Embryonic facial prominence (tissue), 1 donor: Measurements from ENCODE around the gene TLL2.
"Not testable (repeated sequence)": the region's sequence is repeated elsewhere in the genome, so short reads cannot be mapped to it uniquely, and the experiment has no call there.

ENCODE experiments used
- DNase-seq: peaks from one replicate; pipeline ENCODE4 v3.0.0-alpha.2; 2016; ENCODE audit errors: extremely low spot score

The TLL2 gene

DNA sequence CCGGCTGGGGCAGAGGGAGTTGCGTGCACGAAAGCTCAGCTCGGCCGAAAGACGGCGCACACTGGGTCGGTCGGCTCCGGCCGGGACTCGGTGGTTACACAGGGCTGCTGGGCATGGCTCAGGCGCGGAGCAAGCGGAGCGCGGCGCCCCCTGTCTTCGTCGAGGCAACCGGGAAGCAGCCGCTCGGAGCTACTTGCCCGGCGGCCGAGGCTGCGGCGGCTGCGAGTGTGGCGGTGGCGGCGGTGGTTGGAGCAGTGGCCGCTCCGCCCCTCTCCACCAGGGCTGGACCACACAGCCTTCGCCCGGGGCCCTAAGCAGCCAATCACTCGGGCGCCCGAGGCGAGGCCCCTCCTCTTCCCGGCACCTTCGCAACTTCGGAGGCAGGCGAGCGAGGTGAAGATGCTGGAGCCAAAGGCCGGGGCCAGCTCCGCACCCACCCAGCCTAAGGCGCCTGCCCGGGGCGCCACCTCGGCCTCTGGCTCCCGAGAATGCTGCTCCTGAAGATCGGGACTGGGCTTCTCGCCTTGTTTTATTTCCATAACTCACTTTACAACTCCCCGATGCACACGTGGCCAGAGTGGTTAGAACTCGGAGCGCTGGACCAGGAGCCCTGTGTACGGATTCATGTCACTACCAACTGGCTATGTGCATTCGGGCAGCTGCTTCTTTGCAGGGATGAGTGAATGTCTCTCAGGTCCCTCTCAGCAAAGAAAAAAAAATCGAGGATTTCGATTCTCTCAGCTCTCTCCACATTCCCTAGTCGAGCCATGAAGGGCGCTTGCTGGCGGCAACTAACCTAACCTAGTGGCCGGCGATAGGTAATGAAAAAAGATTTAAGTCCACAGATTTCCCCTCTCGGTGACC lies at the start of gene TLL2:
TSS of gene TLL2 (minus strand) at position 229 of the 864 bp plus-strand sequence. CDS start 241 bp downstream, outside the sequence.
- peak; percentile 25 for DNase-seq

DNA sequence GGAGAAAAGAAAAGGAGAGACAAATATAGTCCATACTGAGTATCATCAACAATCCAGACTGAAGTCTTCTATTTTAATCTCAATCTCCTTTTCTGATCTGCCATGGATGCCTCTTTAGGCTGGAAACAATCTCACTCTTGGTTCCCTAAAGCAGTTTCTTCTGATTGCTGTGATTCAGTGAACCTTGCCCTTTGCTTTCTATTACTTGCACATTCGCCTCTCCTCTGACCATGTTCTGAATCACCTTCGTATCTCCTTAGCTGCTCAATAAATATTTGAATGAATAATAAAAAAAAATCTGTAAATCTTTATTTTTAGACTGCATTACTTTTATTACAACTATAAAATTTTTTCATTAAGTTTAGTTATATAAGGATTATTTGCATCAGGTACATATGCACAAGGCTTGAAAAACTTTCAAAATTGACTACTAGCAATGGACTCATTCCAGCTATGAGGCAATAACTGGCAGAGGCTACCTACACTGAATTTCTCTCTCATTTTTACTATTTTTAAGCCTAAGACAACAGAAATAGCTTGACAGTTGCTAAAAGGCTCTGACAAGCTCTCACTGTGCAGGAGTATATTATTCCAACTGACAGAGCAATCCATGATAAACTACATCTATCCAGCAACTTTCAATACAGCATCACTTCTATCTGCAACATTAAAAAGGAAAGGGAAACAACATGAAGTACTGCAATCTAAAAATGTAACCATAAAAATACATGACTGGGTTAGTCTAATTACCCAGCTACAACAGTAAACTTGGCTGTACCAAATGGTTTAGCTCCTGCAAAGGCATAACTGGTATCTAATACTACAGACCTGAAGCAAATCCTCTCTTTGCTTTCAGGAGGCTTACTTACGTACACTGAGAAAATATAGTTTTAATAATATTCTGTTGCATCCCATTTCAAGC lies 47.5 kb upstream of the TLL2 start:
- no peak for DNase-seq

DNA sequence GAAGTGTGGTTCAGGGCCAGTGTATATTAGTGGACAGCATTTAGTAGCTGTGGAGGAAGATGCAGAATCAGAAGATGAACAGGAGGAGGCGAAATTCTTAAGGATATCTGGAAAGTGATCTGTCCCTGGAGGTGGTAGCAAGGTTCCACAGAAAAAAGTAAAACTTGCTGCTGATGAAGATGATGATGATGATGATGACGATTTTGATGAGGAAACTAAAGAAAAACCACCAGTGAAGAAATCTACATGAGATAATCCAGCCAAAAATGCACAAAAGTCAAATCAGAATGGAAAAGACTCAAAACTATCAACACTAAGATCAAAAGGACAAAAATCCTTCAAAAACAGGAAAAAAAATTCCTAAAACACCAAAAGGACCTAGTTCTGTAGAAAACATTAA lies 46.8 kb upstream of the TLL2 start:
- DNase-seq = no peak

DNA sequence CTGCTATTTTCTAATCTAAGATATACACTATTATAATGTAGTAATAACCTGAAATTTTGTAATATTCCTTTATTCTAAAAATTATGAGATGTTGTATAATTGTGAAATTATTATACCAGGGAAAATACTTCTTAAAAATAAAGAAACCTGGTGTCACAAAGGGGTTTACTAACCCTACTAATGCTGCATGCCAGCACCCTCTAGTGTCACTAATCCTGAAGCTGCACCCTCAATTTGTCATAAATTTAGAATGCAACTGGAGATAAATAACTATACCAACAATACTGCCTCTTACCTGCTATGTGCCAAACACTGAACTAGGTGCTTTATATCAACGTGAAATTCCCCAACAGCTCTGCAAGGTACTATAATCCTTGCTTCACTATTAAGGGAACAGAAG lies 42.3 kb upstream of the TLL2 start:
- DNase-seq = no peak

DNA sequence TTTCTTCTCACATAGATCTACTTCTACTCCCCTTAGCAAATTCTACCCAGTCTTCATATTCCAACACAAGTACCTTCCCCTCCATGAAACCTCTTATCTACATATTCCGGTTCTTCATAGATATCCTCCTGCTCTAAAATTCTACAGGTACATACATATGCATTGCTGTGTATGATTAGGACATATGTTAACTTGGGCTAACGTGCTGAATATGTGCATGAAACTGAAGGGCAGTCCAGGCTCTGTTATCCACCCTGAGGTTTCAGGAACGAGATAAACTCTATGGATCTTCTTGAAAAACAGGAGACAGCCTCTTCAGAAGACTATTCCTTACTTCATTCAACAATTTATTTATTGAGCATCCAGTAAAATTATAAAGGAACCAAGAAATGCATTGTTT lies 41.6 kb upstream of the TLL2 start:
- no peak for DNase-seq

DNA sequence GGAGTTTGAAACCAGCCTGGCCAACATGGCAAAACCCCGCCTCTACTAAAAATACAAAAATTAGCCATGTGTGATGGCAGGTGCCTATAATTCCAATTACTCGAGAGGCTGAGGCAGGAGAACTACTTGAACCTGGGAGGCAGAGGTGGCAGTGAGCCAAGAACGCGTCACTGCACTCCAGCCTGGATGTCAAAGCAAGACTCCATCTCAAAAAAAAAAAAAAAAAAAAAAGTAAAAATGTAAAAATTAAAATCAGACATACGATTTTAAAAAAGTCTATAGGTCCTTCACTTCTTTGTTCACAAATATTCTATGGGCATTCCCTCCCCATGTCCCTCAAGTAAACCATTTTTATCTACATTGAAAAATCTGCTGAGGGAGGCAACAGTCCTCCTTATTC lies 34.9 kb upstream of the TLL2 start:
- DNase-seq = no peak

DNA sequence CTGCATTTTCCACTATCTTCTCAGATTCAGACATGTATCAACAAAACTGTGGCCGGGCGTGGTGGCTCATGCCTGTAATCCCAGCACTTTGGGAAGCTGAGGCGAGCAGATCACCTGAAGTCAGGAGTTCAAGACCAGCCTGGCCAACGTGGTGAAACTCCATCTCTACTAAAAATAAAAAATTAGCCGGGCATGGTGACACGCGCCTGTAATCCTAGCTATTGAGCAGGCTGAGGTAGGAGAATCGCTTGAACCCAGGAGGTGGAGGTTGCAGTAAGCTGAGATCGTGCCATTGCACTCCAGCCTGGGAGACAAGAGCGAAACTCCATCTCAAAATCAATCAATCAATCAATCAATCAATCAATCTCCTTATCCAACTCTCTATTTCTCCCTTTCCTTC lies 31.8 kb upstream of the TLL2 start:
- not testable (repeated sequence) for DNase-seq

DNA sequence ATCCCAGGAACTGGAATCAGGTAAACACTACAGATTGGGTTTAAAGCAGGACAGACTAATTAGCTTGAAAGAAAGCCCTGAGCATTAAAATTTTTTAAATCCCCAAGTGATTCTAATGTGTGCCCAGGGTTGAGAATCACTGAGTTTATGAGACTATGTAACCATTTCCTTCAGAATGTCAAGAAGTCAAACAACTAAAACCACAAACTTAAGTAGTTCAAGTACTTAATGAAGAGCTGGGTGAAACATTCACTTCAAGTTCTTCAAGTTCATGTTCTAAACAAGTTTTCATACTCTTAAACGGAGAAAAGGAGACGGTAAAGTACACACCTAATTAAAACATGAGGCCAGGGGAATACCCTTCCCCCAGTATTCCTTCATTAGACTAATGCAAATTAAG lies 28.2 kb upstream of the TLL2 start:
- no peak for DNase-seq

DNA sequence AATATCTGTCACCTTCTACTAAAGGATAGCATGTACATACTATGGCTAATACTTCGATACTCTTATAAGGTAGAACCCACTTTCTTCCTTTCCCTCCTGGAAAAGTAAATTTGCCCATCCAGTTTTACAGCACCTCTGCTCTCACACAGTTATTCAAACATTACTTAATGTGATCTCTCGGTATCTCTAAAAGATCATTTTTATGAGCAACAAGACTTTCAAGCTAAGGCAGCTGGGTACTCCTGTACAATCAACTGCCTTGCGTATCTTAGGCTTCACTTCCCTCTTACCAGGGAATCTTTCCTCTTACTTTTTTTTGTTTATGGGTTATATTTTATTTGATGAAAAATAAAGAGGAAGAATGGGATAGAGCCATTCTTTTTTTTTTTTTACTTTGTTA lies 26.5 kb upstream of the TLL2 start:
- no peak for DNase-seq

DNA sequence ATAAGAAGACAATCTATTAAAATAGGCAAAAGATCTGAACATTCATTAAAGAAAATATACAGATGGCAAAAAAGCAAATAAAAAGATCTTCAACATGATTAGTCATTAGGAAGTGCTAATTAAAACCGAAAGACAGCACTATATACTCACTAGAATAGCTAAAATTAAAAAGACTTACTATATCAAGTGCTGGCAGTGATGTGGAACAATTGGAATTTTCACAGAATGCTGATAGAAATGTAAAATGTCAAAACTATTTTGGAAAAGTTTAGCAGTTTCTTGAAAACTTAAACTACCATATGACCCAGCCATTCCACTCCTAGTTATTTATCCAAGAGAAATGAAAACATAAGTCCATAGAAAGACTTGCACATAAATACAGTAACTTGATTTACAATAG lies 25.0 kb upstream of the TLL2 start:
- DNase-seq = no peak

DNA sequence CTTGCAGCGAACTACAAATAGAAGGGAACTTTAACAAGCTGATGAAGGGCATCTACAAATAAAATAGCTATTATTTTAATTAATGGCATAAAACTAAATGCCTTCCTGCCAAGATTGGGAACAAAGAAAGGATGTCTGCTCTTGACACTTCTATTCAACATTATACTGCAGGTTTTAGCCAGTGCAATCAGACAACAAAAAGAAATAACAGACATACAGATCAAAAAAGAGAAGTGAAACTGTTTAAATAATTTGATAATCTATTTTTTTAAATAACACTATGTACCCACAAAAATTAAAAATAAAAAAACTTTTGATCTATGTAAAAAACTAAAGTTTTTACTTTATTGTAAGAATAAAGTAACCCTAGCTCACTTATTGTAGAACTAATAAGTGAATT lies 22.4 kb upstream of the TLL2 start:
- DNase-seq = no peak

DNA sequence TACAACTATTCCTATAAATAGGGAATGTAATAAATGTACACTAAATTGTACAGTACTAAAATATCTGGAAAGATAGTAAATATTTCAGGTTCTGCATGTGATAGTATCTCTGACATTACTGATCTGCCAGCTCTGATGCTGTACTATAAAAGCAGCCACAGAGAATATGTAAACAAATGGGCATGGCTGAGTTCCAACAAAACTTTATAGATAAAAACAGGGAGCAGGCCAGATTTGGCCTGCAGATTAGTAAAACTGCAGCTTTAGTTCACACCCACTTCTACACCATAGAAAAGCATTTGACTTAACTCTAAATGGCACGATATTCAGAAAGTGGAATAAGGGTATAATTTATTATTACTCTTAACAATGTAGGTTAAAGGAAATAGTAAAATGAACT lies 18.8 kb upstream of the TLL2 start:
- no peak for DNase-seq

DNA sequence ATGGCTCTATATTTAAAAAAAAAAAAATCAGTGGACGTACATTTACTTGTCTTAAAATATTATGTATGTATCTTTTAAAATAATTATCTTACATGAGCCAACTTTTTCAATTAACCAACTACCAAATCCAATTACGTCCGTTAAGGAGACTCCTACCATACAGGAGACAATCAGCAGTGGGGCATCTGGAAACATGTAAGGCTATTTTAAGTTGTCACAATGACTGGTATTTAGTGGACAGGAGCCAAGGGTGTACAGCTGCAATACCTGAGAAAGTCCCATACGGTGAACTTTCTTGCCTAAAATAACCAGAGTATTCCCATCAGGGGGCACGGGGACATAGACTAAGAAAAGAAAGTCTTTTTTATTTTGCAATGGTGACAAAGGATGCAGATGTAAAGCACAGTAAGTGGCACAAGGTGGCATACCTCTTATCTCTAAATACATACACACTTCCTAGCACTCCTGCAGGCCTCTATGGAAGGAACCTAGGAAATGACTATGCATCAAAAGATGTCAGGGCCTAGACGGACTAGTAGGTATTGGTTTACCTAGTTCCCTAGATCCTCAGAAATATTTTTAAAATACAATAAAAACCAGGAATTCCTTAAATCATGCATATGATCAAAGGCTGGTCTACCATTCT lies 16.0 kb upstream of the TLL2 start:
- DNase-seq = no peak

DNA sequence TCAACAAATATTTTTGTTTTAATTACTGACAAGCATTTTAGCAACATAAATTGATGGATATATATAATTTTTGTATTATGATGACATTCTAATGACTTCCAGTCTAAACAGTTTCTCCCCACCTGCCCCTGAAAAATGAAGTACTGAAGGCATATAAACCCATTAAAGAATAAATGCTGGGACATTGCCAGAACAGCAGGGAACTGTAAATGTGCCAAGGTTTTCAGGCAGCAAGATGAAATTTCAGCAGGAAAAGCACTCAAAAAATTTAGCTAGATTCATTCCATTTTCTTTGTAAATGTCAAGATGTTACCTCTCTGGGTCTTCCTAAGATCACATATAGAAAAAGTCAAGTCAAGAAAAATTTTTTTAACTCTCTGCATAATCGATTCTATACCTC lies 11.0 kb upstream of the TLL2 start:
- no peak for DNase-seq

DNA sequence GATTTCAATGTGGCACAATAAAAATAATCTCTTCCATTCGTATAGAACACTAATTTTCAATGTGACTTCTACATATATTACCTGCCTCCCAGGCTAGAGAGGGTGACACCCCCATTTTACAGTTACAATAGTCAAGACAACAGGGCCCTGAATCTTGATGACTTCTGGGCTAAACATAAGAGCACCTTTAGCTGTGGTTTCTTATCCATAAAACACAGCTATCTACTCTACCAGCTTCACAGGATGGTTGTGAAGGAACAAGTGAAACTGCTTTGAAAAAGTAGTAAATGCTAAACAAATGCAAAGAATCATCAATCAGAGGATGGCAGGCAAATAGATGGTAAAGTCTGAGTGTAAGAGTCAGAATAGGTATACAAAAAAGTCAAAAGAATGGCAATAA lies 3.6 kb upstream of the TLL2 start:
- no peak for DNase-seq

DNA sequence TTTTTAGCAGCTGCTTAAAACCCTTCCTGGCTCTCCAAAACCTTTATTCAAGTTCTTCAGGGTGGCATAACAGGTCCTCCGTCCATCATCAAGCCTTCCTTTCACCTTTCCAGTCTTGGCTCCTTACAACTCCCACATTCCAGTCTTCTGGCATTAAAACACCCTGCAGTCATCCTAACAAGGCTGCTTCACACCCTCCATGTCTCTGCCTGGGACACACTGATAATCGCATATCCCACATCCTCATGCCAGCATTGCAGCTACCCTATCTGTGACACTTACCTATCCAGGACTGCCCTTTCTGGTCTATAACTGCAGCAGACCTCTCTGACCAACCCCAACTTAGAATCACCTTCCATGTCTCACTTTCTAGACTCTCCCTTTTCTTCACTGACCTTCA lies 2.6 kb upstream of the TLL2 start:
- DNase-seq = no peak

DNA sequence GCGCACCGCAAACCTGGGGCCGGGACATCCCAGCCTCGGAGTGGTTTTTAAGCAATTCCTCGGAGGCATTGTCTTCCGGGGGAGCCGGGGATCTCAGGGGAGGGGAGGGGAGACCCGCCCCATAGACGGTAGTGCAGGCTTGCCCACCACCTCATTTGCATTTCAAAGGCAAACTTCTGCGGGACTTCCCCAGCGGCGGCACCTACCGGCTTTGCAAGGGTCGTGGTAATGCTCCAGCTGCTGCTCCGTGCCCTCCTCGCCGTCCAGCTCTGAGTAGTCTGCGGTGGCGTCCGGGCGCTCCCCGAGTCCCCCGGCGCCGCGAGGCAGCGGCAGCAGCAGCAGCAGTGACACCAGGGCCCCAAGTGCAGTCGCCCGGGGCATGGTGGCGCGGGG lies 425 bp downstream of the TLL2 start:
- DNase-seq = no peak

DNA sequence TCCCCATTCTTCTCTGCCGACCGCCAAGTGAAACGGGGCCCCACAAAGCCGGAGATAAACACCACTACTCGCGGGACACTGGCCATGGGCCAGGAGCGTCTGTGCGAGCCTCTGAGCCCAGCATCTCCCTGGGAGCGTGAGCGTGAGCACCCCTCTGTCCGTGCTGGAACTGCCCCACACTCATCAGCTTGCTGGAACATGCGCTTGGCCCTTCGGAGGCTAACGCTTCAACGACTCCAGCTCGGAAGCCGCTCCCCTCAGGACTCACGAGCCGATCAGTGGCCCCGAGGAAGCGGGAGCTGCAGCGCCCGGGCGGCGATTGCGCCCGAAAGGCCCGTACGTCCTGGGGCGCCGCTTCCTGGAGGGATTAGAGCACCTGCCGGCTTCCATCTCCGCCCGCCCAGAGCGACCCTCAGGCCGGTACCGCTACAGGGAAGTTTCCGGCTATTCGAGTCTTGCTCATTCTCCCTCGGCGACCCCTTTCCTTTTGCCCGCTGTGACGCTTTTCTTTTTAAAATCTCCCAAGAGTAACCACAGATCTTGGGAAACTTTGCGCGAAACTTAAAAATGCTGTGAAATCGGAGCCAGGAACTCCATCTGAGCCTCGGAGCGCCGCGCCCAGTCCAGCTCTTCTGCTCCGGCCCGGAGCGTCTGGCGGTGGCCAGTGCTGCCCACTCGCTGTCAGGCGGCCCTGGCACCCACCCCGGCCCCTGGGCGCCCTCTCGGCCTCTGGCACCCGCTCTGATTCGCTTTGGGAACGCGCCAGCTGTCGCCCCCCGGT lies 1.0 kb downstream of the TLL2 start:
- DNase-seq = no peak

DNA sequence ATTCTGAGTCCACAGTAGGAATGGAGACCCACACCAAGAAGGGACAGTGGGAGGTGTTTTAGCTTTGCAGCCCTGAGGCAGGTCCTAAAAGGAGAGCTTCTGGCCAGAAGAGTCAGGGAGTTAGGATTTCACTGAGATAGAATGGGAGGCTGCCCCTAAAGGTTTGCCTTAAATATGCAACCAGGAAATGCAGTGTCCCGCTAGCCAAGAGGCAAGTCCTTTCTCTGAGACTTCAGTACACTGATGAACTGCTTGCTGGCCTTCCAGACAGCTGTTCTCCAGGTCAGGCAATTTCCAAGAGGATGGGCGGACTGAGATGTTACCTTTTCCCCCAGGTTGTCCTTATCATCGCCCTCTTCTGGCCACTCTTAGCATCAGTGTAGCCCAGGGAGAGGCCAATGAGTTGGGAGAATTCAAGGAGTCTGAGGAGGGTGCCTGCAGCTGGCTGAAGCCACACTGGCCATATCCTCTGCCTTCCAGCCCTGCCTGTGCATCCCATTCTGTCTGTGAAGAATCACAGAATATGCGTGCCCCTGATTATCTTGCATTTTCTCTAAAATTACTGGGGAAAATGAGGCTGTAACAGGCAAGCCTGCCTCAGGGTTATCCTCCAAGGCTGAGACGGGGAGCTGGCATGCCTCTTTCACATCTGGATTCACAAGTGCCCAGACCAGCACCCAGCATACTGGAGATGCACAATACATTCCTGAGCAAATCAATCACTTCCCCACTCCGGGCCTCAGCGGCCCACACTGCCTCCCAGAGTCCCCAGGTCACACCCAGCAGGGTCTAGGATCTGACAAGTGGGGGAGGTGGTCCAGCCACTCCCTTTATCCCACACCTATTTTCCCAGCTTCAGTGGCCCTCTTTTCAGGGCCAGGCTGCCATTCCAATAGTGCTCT lies 2.4 kb downstream of the TLL2 start:
- no peak for DNase-seq

DNA sequence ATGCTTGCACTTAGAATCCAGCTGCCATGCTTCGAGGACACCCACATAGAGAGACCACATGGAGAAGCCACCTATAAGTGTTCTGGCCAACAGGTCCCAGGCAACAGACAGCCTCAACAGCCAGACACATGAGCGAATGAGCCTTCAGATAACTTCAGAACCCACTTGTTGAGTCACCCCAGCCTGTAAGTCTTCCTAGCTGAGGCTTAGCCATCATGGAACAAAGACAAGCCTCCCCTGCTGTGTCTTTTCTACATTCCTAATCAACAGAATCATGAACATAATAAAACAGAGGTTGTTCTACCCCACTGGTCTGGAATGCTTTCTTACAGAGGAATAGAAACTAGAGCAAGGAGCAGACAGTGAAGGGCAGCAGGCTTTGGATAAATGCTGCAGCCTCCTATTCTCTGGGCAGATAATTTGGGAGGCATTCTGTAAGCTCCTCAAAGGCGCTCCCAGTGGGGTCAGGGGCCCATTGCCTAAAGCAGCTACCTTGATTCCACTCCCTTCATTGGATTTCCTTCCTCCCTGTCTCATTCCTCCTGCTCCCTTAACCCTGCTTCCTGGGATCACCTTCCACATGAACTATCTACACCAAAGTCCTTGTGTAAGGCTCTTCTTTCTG lies 4.6 kb downstream of the TLL2 start:
- no peak for DNase-seq
